B cell (primary cell): ENCODE results near the gene BCAR3. TPM values are rescaled to one million over a fixed set of nuclear protein-coding genes. Genes with fewer than 3 reads are reported as not detected.

Experiments used
- ATAC-seq: fragments of 200-7000 bp; cut with Tn5 transposase; one replicate; pipeline ENCODE4 v1.10.0; 2021; ENCODE audit warnings: low read depth, mild to moderate bottlenecking, moderate number of reproducible peaks, moderate library complexity
- CTCF ChIA-PET: fragments of 350-600 bp; sonication (Branson Sonifier 250); formaldehyde crosslinking; loops from one replicate; lab custom pipeline; 2021; ENCODE audit warnings: antibody characterized with exemption, inconsistent platforms; lab: Charles Lee
- POLR2A ChIA-PET: fragments of 350-600 bp; sonication (Branson Sonifier 250); formaldehyde crosslinking; loops from one replicate; lab custom pipeline; 2021; ENCODE audit warnings: antibody characterized with exemption; lab: Charles Lee
- DNase-seq: peaks from one replicate; pipeline ENCODE4 v3.0.0; 2013
- H2AFZ ChIP-seq: 2 replicates; pipeline ENCODE4 v1.6.1; 2012; ENCODE audit warnings: mild to moderate bottlenecking, low read depth, low read length; ENCODE audit not compliant: insufficient read depth, poor library complexity, severe bottlenecking
- H3K27ac ChIP-seq, 2 donors: 1 replicate in 1 of 2; 2 replicates in 1 of 2; pipeline ENCODE4 v1.5.1; 2012 to 2013; ENCODE audit warnings: low read length in 2 of 2, mild to moderate bottlenecking in 2 of 2, moderate library complexity in 1 of 2
- H3K27me3 ChIP-seq, 4 experiments: fragments of 200-600 bp in 1 of 4; sonication (generic) in 1 of 4; replicated peaks in 1 of 4; 1 replicate in 2 of 4; 2 replicates in 2 of 4; pipeline versions ENCODE4 v1.6.1 to v1.7.0; 2013 to 2016; ENCODE audit warnings: low read length in 3 of 4, mild to moderate bottlenecking in 2 of 4, mixed read lengths in 1 of 4, moderate library complexity in 1 of 4; ENCODE audit not compliant: insufficient read depth in 4 of 4, control insufficient read depth in 3 of 4; ENCODE audit errors: control extremely low read depth in 1 of 4
- H3K36me3 ChIP-seq, 2 experiments: replicated peaks in 1 of 2; 1 replicate in 1 of 2; 2 replicates in 1 of 2; pipeline versions ENCODE4 v1.6.1 to v1.7.1; 2013; ENCODE audit warnings: low read length in 1 of 2; ENCODE audit not compliant: insufficient read depth in 2 of 2, control insufficient read depth in 1 of 2; ENCODE audit errors: control extremely low read depth in 1 of 2, extremely low read depth in 1 of 2
- H3K4me1 ChIP-seq, 2 donors: fragments of 200-600 bp in 1 of 2; sonication (generic) in 1 of 2; 1 replicate in 1 of 2; 2 replicates in 1 of 2; pipeline versions ENCODE4 v1.5.1 to v1.6.1; 2013 to 2017; ENCODE audit warnings: low read length in 2 of 2; ENCODE audit not compliant: control insufficient read depth in 2 of 2, insufficient read depth in 2 of 2
- H3K4me2 ChIP-seq: replicated peaks from 2 replicates; pipeline ENCODE3; 2012; ENCODE audit warnings: mild to moderate bottlenecking, low read depth, low read length; ENCODE audit not compliant: poor library complexity, severe bottlenecking
- H3K4me3 ChIP-seq, 5 experiments: fragments of 200-600 bp in 1 of 5; sonication (generic) in 1 of 5; 1 replicate in 3 of 5; 2 replicates in 2 of 5; pipeline versions ENCODE4 v1.5.1 to v1.7.0; 2011 to 2016; ENCODE audit warnings: low read length in 4 of 5, mild to moderate bottlenecking in 4 of 5, low read depth in 2 of 5, control low read depth in 1 of 5, moderate library complexity in 1 of 5; ENCODE audit not compliant: insufficient read depth in 1 of 5; ENCODE audit errors: control extremely low read depth in 1 of 5, extremely low read depth in 1 of 5
- H3K79me2 ChIP-seq: fragments of 200-600 bp; sonication (generic); one replicate; pipeline ENCODE4 v1.6.0; 2016; ENCODE audit warnings: low read length; ENCODE audit not compliant: control insufficient read depth, insufficient read depth
- H3K9ac ChIP-seq: fragments of 200-600 bp; sonication (generic); 2 replicates; pipeline ENCODE4 v1.6.1; 2017; ENCODE audit warnings: mild to moderate bottlenecking, low read length, moderate library complexity
- H3K9me3 ChIP-seq, 3 donors: one replicate each; pipeline versions ENCODE4 v1.6.1 to v1.7.1; 2013; ENCODE audit warnings: low read length in 2 of 3; ENCODE audit not compliant: control insufficient read depth in 2 of 3, insufficient read depth in 1 of 3; ENCODE audit errors: control extremely low read depth in 1 of 3
- H4K20me1 ChIP-seq: 2 replicates; pipeline ENCODE4 v1.6.0; 2012; ENCODE audit warnings: mild to moderate bottlenecking, low read length; ENCODE audit not compliant: insufficient read depth, control insufficient read depth, poor library complexity, severe bottlenecking
- H3K27ac Mint-ChIP-seq: one replicate; pipeline ENCODE4 v1.8.0; 2021; ENCODE audit warnings: mixed read lengths
- H3K27me3 Mint-ChIP-seq: one replicate; pipeline ENCODE4 v1.8.0; 2021; ENCODE audit warnings: mixed read lengths
- H3K4me1 Mint-ChIP-seq: one replicate; pipeline ENCODE4 v1.8.0; 2021; ENCODE audit warnings: mixed read lengths
- H3K4me3 Mint-ChIP-seq: one replicate; pipeline ENCODE4 v1.8.0; 2021; ENCODE audit warnings: mixed read lengths
- H3K9me3 Mint-ChIP-seq: one replicate; pipeline ENCODE4 v1.8.0; 2022; ENCODE audit warnings: mixed read lengths; ENCODE audit not compliant: insufficient read depth
- EZH2 ChIP-seq: IDR thresholded peaks from 2 replicates; pipeline ENCODE4 v1.6.1; 2012; ENCODE audit warnings: borderline replicate concordance, low read depth, mild to moderate bottlenecking, moderate library complexity, low read length; ENCODE audit not compliant: insufficient read depth, poor library complexity, severe bottlenecking
- WGBS: methylation state at CpG from one replicate; pipeline ENCODE4 v1.1.5; 2013; ENCODE audit warnings: missing lambda C conversion rate; ENCODE audit not compliant: insufficient coverage; 5-methylcytosine and 5-hydroxymethylcytosine counted together
- intact Hi-C: fragments of 100-400 bp; cut with micrococcal nuclease; formaldehyde crosslinking; loops from one replicate; pipeline ENCODE4 v1.10.0; 2022
- polyA plus RNA-seq: library from polyadenylated mRNA; depleted of rRNA; stranded (reverse); fragments of >200 nt; gene quantifications from 2 replicates; pipeline ENCODE4 v1.2.3, GENCODE V29; 2012
- total RNA-seq, 2 donors: library from RNA; stranded (reverse); fragments of 120-200 nt in 1 of 2; gene quantifications; 1 replicate in 1 of 2; 2 replicates in 1 of 2; pipeline versions ENCODE4 v1.2.3 to v1.2.4, GENCODE V29; 2013 to 2022
- TF ChIP-seq, protein P1 (sequence below): fragments of 200-600 bp; IDR thresholded peaks from one replicate; pipeline ENCODE4 v1.8.0; 2022; ENCODE audit warnings: antibody characterized with exemption, mild to moderate bottlenecking

Gene BCAR3
- total and polyA plus RNA-seq, 2 donors (not counting 1 experiment from before 2014, with no cell fraction given), result 6.7 to 13.0 TPM

GRCh38 chr1:93716941-93717368 is 35.3 kb upstream of the BCAR3 start:
- no peak for ATAC-seq
- no CpG with 5 or more reads among the region's 2 CpGs for whole genome bisulfite sequencing
- H3K9me3 ChIP-seq, result peaks cover 0 to 3% (median 0%) of the 10 kb centered on the region in 3 donors
- CTCF ChIA-PET, result interaction anchor here (0.8 to 2.0 kb wide), 6 partner anchors 11 to 96 kb away, joined by 3 to 5 read pairs (median 4); partner anchors contain the start of gene BCAR3
- H4K20me1 ChIP-seq, result no peaks in the 10 kb centered on the region
- H2AFZ ChIP-seq, result no peak overlapping the region
- POLR2A ChIA-PET, result no interaction called here
- H3K4me3 ChIP-seq, result no peak overlapping the region
- no peaks in the 10 kb centered on the region for H3K36me3 ChIP-seq
- no peak for DNase-seq
- no peaks in the 10 kb centered on the region for H3K79me2 ChIP-seq
- H3K27ac ChIP-seq, result no peak overlapping the region
- no peaks in the 10 kb centered on the region for H3K27me3 ChIP-seq
- Mint-ChIP-seq H3K4me3 (no peak overlapping the region), H3K27ac (no peak overlapping the region), H3K27me3 (no peaks in the 10 kb centered on the region), H3K4me1 (peaks cover 31% of the 10 kb centered on the region), H3K9me3 (no peaks in the 10 kb centered on the region)
- H3K9ac ChIP-seq, result no peak overlapping the region
- no peak for TF ChIP-seq EZH2
- TF ChIP-seq, protein P1, sequence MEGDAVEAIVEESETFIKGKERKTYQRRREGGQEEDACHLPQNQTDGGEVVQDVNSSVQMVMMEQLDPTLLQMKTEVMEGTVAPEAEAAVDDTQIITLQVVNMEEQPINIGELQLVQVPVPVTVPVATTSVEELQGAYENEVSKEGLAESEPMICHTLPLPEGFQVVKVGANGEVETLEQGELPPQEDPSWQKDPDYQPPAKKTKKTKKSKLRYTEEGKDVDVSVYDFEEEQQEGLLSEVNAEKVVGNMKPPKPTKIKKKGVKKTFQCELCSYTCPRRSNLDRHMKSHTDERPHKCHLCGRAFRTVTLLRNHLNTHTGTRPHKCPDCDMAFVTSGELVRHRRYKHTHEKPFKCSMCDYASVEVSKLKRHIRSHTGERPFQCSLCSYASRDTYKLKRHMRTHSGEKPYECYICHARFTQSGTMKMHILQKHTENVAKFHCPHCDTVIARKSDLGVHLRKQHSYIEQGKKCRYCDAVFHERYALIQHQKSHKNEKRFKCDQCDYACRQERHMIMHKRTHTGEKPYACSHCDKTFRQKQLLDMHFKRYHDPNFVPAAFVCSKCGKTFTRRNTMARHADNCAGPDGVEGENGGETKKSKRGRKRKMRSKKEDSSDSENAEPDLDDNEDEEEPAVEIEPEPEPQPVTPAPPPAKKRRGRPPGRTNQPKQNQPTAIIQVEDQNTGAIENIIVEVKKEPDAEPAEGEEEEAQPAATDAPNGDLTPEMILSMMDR, result no peak
- peaks cover 4 to 29% of the 10 kb centered on the region in 2 donors for H3K4me1 ChIP-seq
- H3K4me2 ChIP-seq, result no peak overlapping the region
- intact Hi-C loops, result no loop called here

DNA sequence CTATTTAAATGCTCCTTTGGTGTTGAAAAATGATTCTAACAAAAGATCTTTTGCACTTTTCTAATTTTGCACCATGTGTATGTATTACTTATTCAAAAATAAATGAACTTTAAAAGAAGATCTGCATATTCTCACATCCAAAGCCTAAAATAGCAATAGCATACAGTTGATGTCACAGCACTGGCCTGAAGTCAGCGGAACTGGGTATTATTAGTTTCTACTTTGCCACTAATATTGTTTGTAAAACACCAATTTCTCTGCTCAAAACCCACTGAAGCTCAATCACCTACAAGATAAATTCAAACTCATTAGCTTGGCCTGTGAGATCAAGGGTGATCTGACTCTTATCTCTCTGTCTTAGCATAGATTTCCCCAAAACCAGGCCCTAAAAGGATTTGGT is 34.5 kb upstream of the BCAR3 start:
- ChIA-PET CTCF (interaction anchor here (0.8 to 2.0 kb wide), 7 partner anchors 10 to 97 kb away, joined by 3 to 5 read pairs (median 4); partner anchors contain the start of gene BCAR3), POLR2A (no interaction called here)
- Histone ChIP-seq H4K20me1 (no peaks in the 10 kb centered on the region), H3K4me3 (no peak overlapping the region), H3K27me3 (no peaks in the 10 kb centered on the region), H3K9me3 (peaks cover 0 to 3% (median 0%) of the 10 kb centered on the region in 3 donors), H3K27ac (no peak overlapping the region), H3K9ac (no peak overlapping the region), H3K4me2 (no peak overlapping the region), H3K79me2 (no peaks in the 10 kb centered on the region), H3K36me3 (no peaks in the 10 kb centered on the region), H3K4me1 (peaks cover 4 to 29% of the 10 kb centered on the region in 2 donors), H2AFZ (peak overlapping the region; percentile 41)
- Mint-ChIP-seq H3K9me3 (no peaks in the 10 kb centered on the region), H3K27me3 (no peaks in the 10 kb centered on the region), H3K4me1 (peaks cover 31% of the 10 kb centered on the region), H3K4me3 (no peak overlapping the region), H3K27ac (no peak overlapping the region)
- intact Hi-C loops, result no loop called here
- ATAC-seq (no peak), DNase-seq (no peak)
- no peak for TF ChIP-seq EZH2
- TF ChIP-seq, protein P1, result no peak
- WGBS, result no CpG with 5 or more reads among the region's 1 CpG
